BJ (cell line): Measurements from ENCODE around the gene LIF. TPM values are rescaled to one million over a fixed set of nuclear protein-coding genes. Genes with fewer than 3 reads are reported as not detected.

Experiments used
- CTCF ChIA-PET: fragments of 350-600 bp; formaldehyde crosslinking; extraction: SDS; loops from one replicate; lab custom pipeline; 2021; ENCODE audit warnings: antibody characterized with exemption, inconsistent platforms; lab: Yijun Ruan, JAX
- POLR2A ChIA-PET: fragments of 300-600 bp; sonication (Branson Sonifier 250); formaldehyde crosslinking; extraction: SDS; loops from one replicate; lab custom pipeline; 2021; ENCODE audit warnings: antibody characterized with exemption; lab: Charles Lee
- DNase-seq: peaks from one replicate; pipeline ENCODE4 v3.0.0-alpha.2; 2011; ENCODE audit warnings: low read depth
- H3K27me3 ChIP-seq: 2 replicates; pipeline ENCODE4 v1.6.0; 2011; ENCODE audit warnings: low read length; ENCODE audit not compliant: control insufficient read depth, insufficient read depth
- H3K36me3 ChIP-seq: 2 replicates; pipeline ENCODE4 v1.5.1; 2011; ENCODE audit warnings: low read length; ENCODE audit not compliant: control insufficient read depth, insufficient read depth
- H3K4me3 ChIP-seq: 2 replicates; pipeline ENCODE4 v1.5.1; 2011; ENCODE audit warnings: low read depth, mild to moderate bottlenecking, control low read depth, low read length
- CTCF ChIP-seq: IDR thresholded peaks from 2 replicates; pipeline ENCODE4 v1.5.1; 2011; ENCODE audit warnings: low read depth, mild to moderate bottlenecking, control low read depth, inconsistent platforms, low read length, moderate library complexity; ENCODE audit not compliant: insufficient read depth
- polyA plus RNA-seq: library from polyadenylated mRNA; depleted of rRNA; stranded (reverse); fragments of >200 nt; gene quantifications from 2 replicates; pipeline ENCODE4 v1.2.3, GENCODE V29; 2011

LIF gene
- polyA plus RNA-seq, 1 experiment, result 5.8 TPM

GRCh38 chr22:30286813-30287647 lies 40.5 kb upstream of the LIF start:
- TF ChIP-seq CTCF, result peak; percentile 90
- DNase-seq, result no peak
- Histone ChIP-seq H3K27me3 (no peaks in the 10 kb centered on the region), H3K4me3 (no peak overlapping the region), H3K36me3 (peaks cover 15% of the 10 kb centered on the region)
- ChIA-PET CTCF (interaction anchor here (0.6 to 10.6 kb wide), 36 partner anchors 7 to 1008 kb away, joined by 3 to 204 read pairs (median 6); partner anchors contain the start of genes CCDC157, MTFP1, RNF215 and SEC14L2), POLR2A (no interaction called here)

- H3K27me3 ChIP-seq, result no peaks in the 10 kb centered on the region
- CTCF ChIA-PET, result interaction anchor here (0.7 to 10.6 kb wide), 16 partner anchors 9 to 178 kb away, joined by 3 to 204 read pairs (median 6); partner anchors contain the start of genes CCDC157, MTFP1, RNF215 and SEC14L2
- H3K36me3 ChIP-seq, result peaks cover 12% of the 10 kb centered on the region
- DNase-seq, result no peak
- TF ChIP-seq CTCF, result no peak
- POLR2A ChIA-PET, result no interaction called here
- no peak overlapping the region for H3K4me3 ChIP-seq
These were observed 39.8 kb upstream of the LIF start for GRCh38 chr22:30286331-30286730.

- no peak for TF ChIP-seq CTCF
- DNase-seq, result no peak
- CTCF ChIA-PET, result interaction anchor here (0.7 to 10.6 kb wide), 15 partner anchors 8 to 178 kb away, joined by 3 to 204 read pairs (median 6); partner anchors contain the start of genes CCDC157, MTFP1, RNF215 and SEC14L2
- H3K36me3 ChIP-seq, result peaks cover 10% of the 10 kb centered on the region
- POLR2A ChIA-PET, result no interaction called here
- H3K27me3 ChIP-seq, result no peaks in the 10 kb centered on the region
- H3K4me3 ChIP-seq, result no peak overlapping the region
These were observed 39.3 kb upstream of the LIF start for GRCh38 chr22:30285846-30286200.

- Histone ChIP-seq H3K36me3 (peaks cover 9% of the 10 kb centered on the region), H3K27me3 (no peaks in the 10 kb centered on the region), H3K4me3 (no peak overlapping the region)
- POLR2A ChIA-PET, result no interaction called here
- DNase-seq, result no peak
- CTCF ChIA-PET, result interaction anchor here (1.0 to 10.6 kb wide), 10 partner anchors 9 to 177 kb away, joined by 3 to 204 read pairs (median 8); partner anchors contain the start of genes CCDC157, RNF215, SEC14L2 and SF3A1
- no peak for TF ChIP-seq CTCF
These were observed 38.8 kb upstream of the LIF start for GRCh38 chr22:30285176-30285845.

- ChIA-PET CTCF (interaction anchor here (1.0 to 10.6 kb wide), 6 partner anchors 20 to 177 kb away, joined by 3 to 204 read pairs (median 32); partner anchors contain the start of genes MTFP1, RNF215, SEC14L2 and TBC1D10A), POLR2A (no interaction called here)
- no peak for TF ChIP-seq CTCF
- no peak overlapping the region for H3K4me3 ChIP-seq
- no peaks in the 10 kb centered on the region for H3K27me3 ChIP-seq
- DNase-seq, result no peak
- H3K36me3 ChIP-seq, result peaks cover 9% of the 10 kb centered on the region
These were observed 38.1 kb upstream of the LIF start for GRCh38 chr22:30284666-30285065.
